HEK293T (cell line): ENCODE data around the gene ONECUT1.

Experiments
- ELF4 ChIP-seq: fragments of 450-650 bp; IDR thresholded peaks from 2 replicates; pipeline ENCODE4 v1.6.1; 2017; ENCODE audit warnings: antibody characterized with exemption
- L3MBTL2 ChIP-seq: fragments of 450-650 bp; conservative IDR thresholded peaks from 2 replicates; pipeline ENCODE4 v1.6.1; 2016; ENCODE audit warnings: mild to moderate bottlenecking
- NFRKB ChIP-seq: fragments of 450-650 bp; IDR thresholded peaks from 2 replicates; pipeline ENCODE4 v1.6.1; 2016; ENCODE audit warnings: mild to moderate bottlenecking, moderate library complexity

- TF ChIP-seq NFRKB (no peak), ELF4 (no peak), L3MBTL2 (no peak)
These were observed 1.6 kb upstream of the ONECUT1 start for GRCh38 chr15:52791776-52792175.
